Tibial nerve (tissue), 3 donors: Measurements from ENCODE around the gene TCF4.

Experiments
- POLR2A ChIP-seq, 2 donors: fragments of 450-650 bp; IDR thresholded peaks; one replicate each; pipeline ENCODE4 v1.6.1; 2017; ENCODE audit warnings: antibody characterized with exemption in 2 of 2, mild to moderate bottlenecking in 2 of 2, moderate library complexity in 2 of 2
- TF ChIP-seq, protein P1 (sequence below), 5 experiments: fragments of 200-600 bp in 3 of 5; fragments of 450-650 bp in 2 of 5; sonication (generic) in 3 of 5; IDR thresholded peaks; one replicate each; pipeline ENCODE4 v1.5.1; 2016 to 2019; ENCODE audit warnings: antibody characterized with exemption in 5 of 5, mild to moderate bottlenecking in 3 of 5, moderate library complexity in 2 of 5

DNA sequence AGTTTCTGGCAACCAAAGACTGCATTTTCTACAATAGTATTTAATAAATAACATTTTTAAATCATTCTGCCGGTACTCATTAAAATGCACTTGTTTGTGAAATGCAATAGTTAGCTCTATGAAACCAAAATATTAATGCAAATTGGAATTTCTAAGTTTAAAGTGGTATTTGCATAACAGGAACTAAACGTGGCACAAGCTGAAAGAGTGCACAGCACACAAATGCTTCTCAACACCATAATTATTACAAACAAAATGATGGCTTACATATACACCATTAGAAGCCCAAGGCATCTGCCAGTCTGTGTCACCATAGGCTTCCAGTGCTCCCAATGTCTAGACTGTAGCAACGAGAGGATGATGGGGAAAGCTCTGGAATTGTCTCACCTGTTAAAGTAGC is 280.5 kb downstream of the TCF4 start:
- TF ChIP-seq, protein P1, sequence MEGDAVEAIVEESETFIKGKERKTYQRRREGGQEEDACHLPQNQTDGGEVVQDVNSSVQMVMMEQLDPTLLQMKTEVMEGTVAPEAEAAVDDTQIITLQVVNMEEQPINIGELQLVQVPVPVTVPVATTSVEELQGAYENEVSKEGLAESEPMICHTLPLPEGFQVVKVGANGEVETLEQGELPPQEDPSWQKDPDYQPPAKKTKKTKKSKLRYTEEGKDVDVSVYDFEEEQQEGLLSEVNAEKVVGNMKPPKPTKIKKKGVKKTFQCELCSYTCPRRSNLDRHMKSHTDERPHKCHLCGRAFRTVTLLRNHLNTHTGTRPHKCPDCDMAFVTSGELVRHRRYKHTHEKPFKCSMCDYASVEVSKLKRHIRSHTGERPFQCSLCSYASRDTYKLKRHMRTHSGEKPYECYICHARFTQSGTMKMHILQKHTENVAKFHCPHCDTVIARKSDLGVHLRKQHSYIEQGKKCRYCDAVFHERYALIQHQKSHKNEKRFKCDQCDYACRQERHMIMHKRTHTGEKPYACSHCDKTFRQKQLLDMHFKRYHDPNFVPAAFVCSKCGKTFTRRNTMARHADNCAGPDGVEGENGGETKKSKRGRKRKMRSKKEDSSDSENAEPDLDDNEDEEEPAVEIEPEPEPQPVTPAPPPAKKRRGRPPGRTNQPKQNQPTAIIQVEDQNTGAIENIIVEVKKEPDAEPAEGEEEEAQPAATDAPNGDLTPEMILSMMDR (IDR thresholded peaks at IDR 0.05): no peak
- no peak for TF ChIP-seq POLR2A (IDR thresholded peaks at IDR 0.05)
